Testis (tissue), 3 donors: Measurements from ENCODE around the gene FAM131C. TPM values are rescaled to one million over a fixed set of nuclear protein-coding genes. Genes with fewer than 3 reads are reported as not detected.

ENCODE experiments used
- DNase-seq: peaks from one replicate; pipeline ENCODE4 v3.0.0-alpha.2; 2019
- H3K27ac ChIP-seq, 2 donors: fragments of 200-600 bp; sonication (generic); one replicate each; pipeline ENCODE4 v1.5.1; 2019
- H3K27me3 ChIP-seq: fragments of 200-600 bp; sonication (generic); one replicate; pipeline ENCODE4 v1.5.1; 2019
- H3K36me3 ChIP-seq: fragments of 200-600 bp; sonication (generic); one replicate; pipeline ENCODE4 v1.5.1; 2017; ENCODE audit warnings: low read depth; ENCODE audit errors: missing control alignments
- H3K4me1 ChIP-seq: fragments of 200-600 bp; sonication (generic); one replicate; pipeline ENCODE4 v1.5.1; 2019
- H3K4me3 ChIP-seq, 2 donors: fragments of 200-600 bp; sonication (generic); one replicate each; pipeline ENCODE4 v1.5.1; 2017 to 2019
- H3K9me3 ChIP-seq: fragments of 200-600 bp; sonication (generic); one replicate; pipeline ENCODE4 v1.5.1; 2017
- CTCF ChIP-seq, 3 experiments: fragments of 450-650 bp in 2 of 3; fragments of 200-600 bp in 1 of 3; sonication (generic) in 1 of 3; IDR thresholded peaks; one replicate each; pipeline ENCODE4 v1.5.1; 2016 to 2019; ENCODE audit warnings: antibody characterized with exemption in 3 of 3, mild to moderate bottlenecking in 2 of 3, moderate library complexity in 1 of 3
- POLR2A ChIP-seq: fragments of 450-650 bp; IDR thresholded peaks from one replicate; pipeline ENCODE4 v1.6.1; 2017; ENCODE audit warnings: antibody characterized with exemption, mild to moderate bottlenecking, moderate library complexity
- WGBS, 2 donors: methylation state at CpG; one replicate each; pipeline ENCODE4 v1.1.5; 2018; 5-methylcytosine and 5-hydroxymethylcytosine counted together
- intact Hi-C: fragments of 100-400 bp; cut with DNase I; formaldehyde crosslinking; loops from one replicate; pipeline ENCODE4 v1.15.1; 2023; ENCODE audit warnings: low total_unique reads
- polyA plus RNA-seq: library from polyadenylated mRNA; stranded (reverse); fragments of 350-450 nt; fragmentation: Illumina TruSeq; extraction: RNeasy Lipid Tissue Mini Kit (QIAGEN cat#74804); gene quantifications from one replicate; pipeline ENCODE4 v1.2.3, GENCODE V29; 2014; ENCODE audit warnings: low read depth, low replicate concordance; ENCODE audit not compliant: insufficient read depth
- total RNA-seq, 2 donors: library from RNA; depleted of rRNA; stranded (reverse); fragments of >200 nt; gene quantifications; one replicate each; pipeline ENCODE4 v1.2.3, GENCODE V29; 2016

FAM131C gene
- total and polyA plus RNA-seq, 3 donors from 2014 or later: 0.42 to 1.2 (median 0.87) TPM

- WGBS, 2 donors: 85% methylated on average over 6 of the region's 6 CpGs
- no peak for DNase-seq
Observed at GRCh38 chr1:16117369-16117768, 43.9 kb upstream of the FAM131C start.

GRCh38 chr1:16116625-16117024 is 43.2 kb upstream of the FAM131C start:
- H3K9me3 ChIP-seq: no peaks in the 10 kb centered on the region
- intact Hi-C loops: no loop called here
- no peaks in the 10 kb centered on the region for H3K27me3 ChIP-seq
- DNase-seq: no peak
- TF ChIP-seq CTCF (IDR thresholded peaks at IDR 0.05) (no peak), POLR2A (no peak)
- 68 to 82% methylated on average over 8 of the region's 8 CpGs for WGBS, 2 donors
- H3K27ac ChIP-seq: no peak overlapping the region
- H3K4me3 ChIP-seq: no peak overlapping the region
- no peaks in the 10 kb centered on the region for H3K36me3 ChIP-seq
- peaks cover 23% of the 10 kb centered on the region for H3K4me1 ChIP-seq

More at GRCh38 chr1:16117369-16117768, 43.9 kb upstream of the FAM131C start:
- TF ChIP-seq CTCF (IDR thresholded peaks at IDR 0.05) (no peak), POLR2A (no peak)
- H3K4me3 ChIP-seq: no peak overlapping the region
- no peak overlapping the region for H3K27ac ChIP-seq
- H3K27me3 ChIP-seq: no peaks in the 10 kb centered on the region
- peaks cover 16% of the 10 kb centered on the region for H3K4me1 ChIP-seq
- intact Hi-C loops: no loop called here
- H3K9me3 ChIP-seq: no peaks in the 10 kb centered on the region
- H3K36me3 ChIP-seq: no peaks in the 10 kb centered on the region

GRCh38 chr1:16116002-16116401 is 42.6 kb upstream of the FAM131C start:
- DNase-seq: no peak
- Histone ChIP-seq H3K4me3 (no peak overlapping the region), H3K27me3 (no peaks in the 10 kb centered on the region), H3K36me3 (no peaks in the 10 kb centered on the region), H3K4me1 (peaks cover 25% of the 10 kb centered on the region), H3K9me3 (no peaks in the 10 kb centered on the region), H3K27ac (no peak overlapping the region)
- 59 to 67% methylated on average over 8 to 15 of the region's 16 CpGs for WGBS, 2 donors
- TF ChIP-seq CTCF (IDR thresholded peaks at IDR 0.05) (no peak), POLR2A (no peak)
- intact Hi-C loops: no loop called here

- no peak for TF ChIP-seq POLR2A
- TF ChIP-seq CTCF (IDR thresholded peaks at IDR 0.05): no peak
- 64 to 67% methylated on average over 6 of the region's 6 CpGs for whole genome bisulfite sequencing, 2 donors
- H3K4me1 ChIP-seq: peaks cover 25% of the 10 kb centered on the region
- no peaks in the 10 kb centered on the region for H3K27me3 ChIP-seq
- DNase-seq: no peak
- H3K4me3 ChIP-seq: no peak overlapping the region
- intact Hi-C loops: no loop called here
- no peaks in the 10 kb centered on the region for H3K9me3 ChIP-seq
- no peak overlapping the region for H3K27ac ChIP-seq
- H3K36me3 ChIP-seq: no peaks in the 10 kb centered on the region
Observed at GRCh38 chr1:16115468-16115983, 42.1 kb upstream of the FAM131C start.
